Effector CD4-positive, alpha-beta T cell (primary cell): ENCODE results near the gene TLX3. TPM values are rescaled to one million over a fixed set of nuclear protein-coding genes. Genes with fewer than 3 reads are reported as not detected.
"Not testable (repeated sequence)": the region's sequence is repeated elsewhere in the genome, so short reads cannot be mapped to it uniquely, and the experiment has no call there.

ENCODE experiments used
- DNase-seq: peaks from one replicate; pipeline ENCODE4 v3.0.0-alpha.2; 2020
- total RNA-seq: gene quantifications from one replicate; lab custom pipeline; 2026; lab: John Stamatoyannopoulos, UW

TLX3 gene
- not detected for total RNA-seq

GRCh38 chr5:171308453-171309275, at the start of gene TLX3:
TSS of gene TLX3 (plus strand) at chr5:171309248. CDS start at chr5:171309366, 118 bp downstream.
- no peak for DNase-seq

- no peak for DNase-seq
Measured at GRCh38 chr5:171261361-171261760, 47.7 kb upstream of the TLX3 start.

DNA sequence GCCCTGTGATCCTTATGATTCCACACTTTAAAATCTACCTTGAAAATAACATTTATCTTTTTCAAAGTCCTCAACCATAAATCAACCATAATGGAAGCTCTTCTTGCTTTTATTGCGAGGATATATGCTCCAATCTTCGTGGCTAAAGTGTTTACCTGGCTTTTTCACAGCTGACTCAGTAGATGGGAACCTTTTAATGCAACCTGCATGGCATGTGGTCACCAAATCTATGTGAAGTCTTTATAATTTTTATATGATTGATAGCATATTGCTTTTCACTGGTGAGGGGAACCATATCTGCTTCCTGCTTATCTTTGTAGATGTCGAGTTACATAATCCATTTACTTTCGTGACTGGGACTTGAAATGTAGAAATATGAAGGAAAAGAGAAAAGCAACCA, 47.1 kb upstream of the TLX3 start:
- no peak for DNase-seq

DNA sequence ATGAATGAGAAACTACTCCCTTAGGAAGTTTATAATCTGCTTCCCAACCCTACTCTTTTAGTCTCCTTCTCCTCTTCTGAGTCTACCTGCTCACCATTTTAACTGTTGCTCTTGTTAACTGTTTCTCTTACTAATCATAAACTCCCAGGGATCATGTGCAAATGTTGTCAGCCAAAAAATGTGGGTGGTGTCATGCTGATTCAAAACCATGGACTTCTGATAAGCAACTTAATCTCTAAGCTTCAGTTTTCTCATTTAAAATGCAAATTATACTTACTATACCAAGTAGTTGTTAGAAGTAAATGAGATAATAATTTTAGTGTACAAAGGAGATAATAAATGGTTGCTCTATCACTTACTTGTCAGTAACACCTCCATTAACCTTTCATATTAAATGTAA, 45.9 kb upstream of the TLX3 start:
- no peak for DNase-seq

DNA sequence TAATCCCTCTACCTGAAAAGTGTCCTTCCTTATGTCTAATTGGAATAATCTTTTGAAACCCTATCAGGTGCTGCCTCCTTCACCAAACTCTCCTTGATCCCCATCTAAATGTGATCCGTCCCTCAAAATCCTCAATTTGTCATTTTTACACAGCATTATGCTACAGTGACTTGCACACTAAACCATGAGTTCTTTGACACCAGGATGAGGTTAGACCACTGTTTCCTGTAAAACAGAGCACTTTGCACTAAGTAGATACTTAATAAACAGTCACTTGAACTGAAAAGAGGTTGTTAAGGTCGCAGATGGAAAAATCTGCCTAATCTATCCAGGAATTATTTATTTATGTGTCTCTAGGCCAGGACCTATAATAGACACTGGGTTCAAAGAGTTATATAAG, 44.2 kb upstream of the TLX3 start:
- DNase-seq = no peak

DNA sequence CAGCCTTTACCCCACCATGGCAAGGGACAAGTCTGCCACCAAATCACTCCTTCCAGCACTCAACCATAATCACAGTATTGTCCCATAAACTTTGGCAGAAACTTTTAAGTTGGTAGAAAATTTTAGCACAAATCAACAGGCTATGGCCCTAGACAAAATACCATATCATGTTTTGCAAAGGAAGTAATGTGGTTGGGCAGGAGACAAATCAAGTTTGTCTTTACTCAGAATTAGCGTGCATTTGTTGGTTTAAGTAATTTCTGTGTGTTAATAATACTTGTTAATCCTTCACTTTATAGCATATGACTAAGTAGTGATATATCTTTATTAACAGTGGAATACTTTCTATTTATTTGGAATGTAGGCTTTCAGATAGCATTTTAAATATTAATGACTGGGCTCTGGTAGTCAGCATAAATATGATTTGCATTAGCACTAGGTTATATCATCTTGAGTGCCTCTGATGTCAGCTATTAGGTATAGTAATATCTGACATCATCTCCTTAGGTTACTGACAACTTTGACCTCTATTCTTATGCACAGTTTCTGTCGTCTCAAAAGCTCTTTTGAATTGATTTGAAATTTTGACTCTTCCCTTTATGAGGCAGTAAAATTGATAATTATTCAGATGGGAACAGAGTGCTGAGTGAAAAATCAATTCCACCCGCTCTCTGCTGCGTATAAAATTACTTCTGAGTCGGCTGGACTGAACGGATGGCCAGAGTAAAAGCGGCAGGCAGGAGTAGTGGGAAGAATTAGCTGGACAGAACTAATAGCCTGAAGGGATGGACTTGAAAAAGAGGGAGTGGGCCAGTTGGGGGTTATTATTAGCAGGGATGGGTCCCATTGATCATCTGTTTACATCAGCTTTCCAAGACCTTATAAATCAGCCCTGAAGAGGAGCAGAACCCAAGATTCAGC, 40.1 kb upstream of the TLX3 start:
- no peak for DNase-seq

DNA sequence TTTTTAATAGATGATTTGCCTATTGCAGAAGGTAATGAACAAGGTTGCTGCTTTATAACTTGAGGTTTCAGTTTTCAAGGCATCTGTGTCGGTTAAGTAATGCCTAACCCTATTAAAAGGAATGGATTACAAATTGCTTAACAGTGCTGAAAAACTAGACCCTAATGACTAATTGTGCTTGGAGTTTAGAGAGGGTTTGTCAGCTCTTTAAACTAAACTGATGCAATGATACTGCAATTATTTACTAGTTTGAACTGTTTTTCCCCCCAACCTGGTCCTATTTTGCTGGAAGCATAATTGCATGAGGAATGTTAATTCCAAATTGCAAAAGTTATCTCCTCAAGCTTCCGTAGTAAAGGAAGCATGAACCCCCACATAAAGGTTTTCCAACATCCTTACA, 39.3 kb upstream of the TLX3 start:
- DNase-seq = no peak

DNA sequence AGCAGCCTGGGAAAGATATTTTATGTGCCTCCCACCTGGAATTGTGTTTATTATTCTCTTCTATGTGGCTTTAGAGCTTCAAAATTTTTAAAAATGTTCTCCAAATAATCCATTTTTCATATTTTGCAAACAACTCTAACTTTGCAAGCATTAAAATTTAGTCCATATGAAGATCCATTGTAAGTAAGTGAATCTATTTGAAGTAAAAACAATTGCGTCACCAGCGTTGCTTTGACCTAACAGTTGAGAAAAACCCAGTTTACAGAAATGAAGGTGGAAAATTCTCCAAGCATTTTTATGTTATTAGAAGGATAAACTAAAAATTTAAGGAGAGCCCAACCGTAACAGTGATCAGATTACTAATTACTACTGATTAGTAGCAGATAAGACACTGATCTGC, 38.9 kb upstream of the TLX3 start:
- DNase-seq = no peak

GRCh38 chr5:171271798-171272197, 37.2 kb upstream of the TLX3 start:
- DNase-seq = no peak

DNA sequence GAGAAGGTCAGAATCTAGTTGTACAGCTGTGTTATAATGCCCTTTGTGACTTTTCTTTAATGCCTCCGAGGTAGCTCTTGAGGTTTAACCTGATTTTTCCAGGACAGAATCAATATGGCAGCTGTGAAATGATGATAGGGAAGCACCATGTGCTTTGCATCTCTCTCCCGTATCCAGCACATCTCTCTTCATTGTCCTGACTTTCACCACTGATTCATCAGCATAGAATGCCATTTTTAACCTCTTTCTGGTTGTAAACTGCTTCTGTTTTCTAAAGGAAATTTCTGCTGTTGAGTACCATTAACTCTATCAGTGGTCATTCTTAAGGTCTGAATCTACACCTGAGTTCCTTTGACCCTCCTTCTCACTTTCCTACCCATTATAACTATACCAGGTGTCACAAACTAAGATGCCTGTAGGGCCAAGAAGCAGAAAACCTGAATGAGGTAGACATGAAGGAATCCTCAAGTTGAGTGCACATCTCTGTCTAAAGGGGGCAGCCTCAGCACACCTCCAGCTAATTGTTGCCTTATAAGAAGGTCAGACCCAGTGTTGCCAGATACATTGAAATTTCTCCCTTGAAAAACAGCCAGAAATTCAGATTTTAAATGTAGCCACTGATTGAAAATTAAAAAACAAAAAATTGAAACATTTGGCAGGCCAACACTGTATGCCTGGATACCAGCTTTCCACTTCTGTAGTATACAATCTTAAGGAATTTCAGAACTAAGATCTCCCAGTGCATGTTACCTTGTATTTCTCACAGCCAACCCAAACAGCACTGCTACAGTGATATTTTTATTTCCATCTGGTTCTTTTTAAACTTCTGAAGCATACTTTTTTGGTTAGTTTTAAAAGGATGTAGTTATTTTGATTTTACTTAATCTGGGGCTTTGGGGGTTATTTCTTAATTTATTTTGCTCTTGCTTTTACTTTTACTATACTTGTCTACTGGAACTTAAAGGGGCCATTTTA, 35.8 kb upstream of the TLX3 start:
- DNase-seq = no peak

DNA sequence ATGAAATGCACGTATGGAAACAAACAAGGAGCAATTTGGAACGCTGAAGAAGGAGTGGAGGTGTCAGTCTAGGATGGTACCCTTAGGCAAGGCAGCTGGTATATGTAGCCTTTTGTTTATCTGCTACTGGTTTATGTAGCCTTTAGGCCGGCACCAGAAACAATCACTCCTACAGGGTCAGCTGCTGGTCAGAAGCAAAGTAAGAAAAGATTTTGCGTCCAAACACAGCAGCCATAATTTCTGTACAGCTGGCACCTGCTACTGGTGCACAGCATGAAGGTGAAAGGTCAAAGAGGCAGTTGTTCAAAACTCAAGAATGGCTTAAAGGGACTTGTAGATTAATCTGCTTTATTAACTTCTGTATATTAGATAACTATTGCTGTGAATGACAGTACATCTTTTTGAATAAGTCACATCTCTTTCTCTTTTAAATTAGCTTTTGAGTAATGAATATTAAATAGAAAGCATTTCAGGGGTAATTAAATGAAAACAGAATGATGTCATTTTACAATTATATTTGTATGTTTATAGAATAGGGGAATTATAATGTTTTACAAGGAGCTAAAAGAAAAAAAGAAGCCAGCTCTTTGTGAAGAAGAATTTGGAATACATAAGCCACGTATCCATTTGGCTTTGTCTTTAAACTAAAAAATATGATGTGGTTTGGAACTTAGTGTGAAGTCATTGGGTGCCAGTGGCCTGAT, 33.1 kb upstream of the TLX3 start:
- no peak for DNase-seq

DNA sequence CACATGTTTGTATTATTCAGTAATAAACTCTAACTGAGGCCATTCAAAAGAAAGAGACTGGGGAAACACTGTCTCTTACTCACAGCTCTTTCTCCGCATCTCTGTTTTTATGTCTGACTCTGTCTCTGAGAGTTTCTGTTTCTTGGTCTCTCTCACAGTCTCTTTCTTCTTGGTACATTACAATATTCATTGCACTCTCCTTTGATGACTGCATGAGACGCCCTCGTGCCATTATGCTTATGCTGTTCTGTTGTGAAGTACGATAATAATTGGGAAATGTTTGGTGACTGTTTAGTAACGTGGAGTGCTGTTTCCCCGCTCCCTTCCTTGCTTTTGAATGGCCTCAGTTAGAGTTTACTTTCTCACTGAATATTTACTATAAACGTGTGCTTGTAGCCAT, 25.3 kb upstream of the TLX3 start:
- no peak for DNase-seq

DNA sequence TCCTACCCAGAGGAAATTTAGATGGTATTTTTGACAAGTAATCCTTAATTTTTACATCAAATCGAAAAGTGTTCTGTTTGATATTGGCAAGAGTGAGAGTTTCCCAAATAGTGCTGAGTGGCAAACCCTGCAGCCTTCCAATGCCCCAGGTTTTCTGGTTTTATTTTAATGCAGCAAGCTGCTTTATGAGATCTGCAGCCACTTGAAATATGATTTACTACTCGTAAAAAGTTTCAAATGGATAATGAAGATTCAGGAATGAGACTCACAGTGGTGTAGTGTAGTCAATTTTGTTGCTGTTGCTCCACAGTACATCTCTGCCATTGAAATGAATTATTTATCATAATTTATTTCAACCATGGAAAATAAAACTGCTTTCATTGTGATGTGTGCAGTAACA, 23.6 kb upstream of the TLX3 start:
- DNase-seq = no peak

GRCh38 chr5:171288066-171288465, 21.0 kb upstream of the TLX3 start:
- no peak for DNase-seq

DNA sequence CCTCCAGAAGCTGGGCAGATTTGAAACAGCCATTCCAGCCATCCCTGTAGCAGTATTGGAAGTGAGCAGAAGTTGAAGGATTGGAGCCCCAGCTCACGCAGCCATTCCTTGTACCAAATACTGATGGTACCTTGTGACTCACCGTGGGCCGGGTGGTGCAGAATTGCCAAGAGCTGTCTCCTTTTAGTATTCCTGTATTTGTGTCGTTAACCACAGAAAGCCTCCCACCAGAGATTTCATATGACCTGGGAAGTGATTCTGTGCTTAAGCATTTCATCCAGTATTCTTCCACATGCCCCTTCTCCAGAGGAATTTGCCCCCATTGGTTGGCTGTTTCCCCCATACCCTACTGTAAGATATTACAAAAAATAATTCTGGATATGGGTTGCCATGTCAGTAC, 17.7 kb upstream of the TLX3 start:
- no peak for DNase-seq

- DNase-seq = no peak
Measured at GRCh38 chr5:171295299-171295698, 13.7 kb upstream of the TLX3 start.

GRCh38 chr5:171295801-171296200, 13.2 kb upstream of the TLX3 start:
- DNase-seq = no peak

- DNase-seq = not testable (repeated sequence)
Measured at GRCh38 chr5:171297941-171298340, 11.1 kb upstream of the TLX3 start.

GRCh38 chr5:171299228-171299627, 9.8 kb upstream of the TLX3 start:
- DNase-seq = no peak

DNA sequence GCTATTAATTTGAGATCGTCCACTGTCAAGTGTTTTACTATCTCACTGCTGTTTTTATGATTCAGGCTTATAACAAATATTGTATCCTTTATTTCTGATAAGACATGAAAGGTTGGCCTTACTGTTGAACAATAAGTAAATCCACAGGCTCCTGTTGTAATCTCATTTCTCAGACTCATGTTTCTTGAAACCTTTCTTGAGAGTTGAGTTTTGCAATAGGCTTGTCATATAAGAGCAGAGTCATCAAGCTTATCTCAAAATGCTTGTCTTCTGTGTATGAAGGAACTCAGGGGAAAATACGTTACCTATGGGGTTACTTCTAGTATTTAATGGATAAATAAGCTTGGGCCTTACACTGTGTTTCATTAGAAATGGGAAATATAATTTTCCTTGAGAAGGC, 9.2 kb upstream of the TLX3 start:
- no peak for DNase-seq

DNA sequence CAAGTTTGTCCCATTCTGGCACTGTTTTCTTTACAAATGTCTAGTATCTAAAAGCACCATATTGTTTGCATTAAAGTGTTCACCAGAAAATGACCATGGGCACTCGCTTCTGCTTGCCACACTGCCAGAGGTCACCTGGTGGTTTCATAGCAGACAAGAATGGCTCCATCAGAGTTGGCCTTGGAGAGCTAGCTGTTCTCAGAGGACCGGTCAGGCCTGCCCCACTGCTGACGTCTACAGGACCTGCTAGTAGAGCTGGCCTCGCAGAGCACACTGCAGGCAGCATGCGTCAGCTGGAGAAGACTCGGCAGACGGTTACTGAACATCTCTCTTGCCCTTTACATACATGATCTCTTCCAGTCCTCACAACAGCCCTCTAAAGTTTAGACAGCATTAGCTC, 8.7 kb upstream of the TLX3 start:
- no peak for DNase-seq

GRCh38 chr5:171306166-171306565, 2.9 kb upstream of the TLX3 start:
- no peak for DNase-seq
